ENCODE results near the gene DOCK2.

- TF ChIP-seq CTCF (IDR thresholded peaks at IDR 0.05) = no peak
- no peak for TF ChIP-seq EZH2 (IDR thresholded peaks at IDR 0.05; ENCODE audit: borderline replicate concordance, insufficient read depth, low read depth, low read length, poor library complexity, severe bottlenecking)
Observed at GRCh38 chr5:169992789-169993484, 355.9 kb downstream of the DOCK2 start.
